Measurements from ENCODE around the gene PEX7. TPM values are rescaled to one million over a fixed set of nuclear protein-coding genes. Genes with fewer than 3 reads are reported as not detected.

PEX7 gene
- total RNA-seq, 4 donors from 2014 or later: 3.4 to 11.0 (median 7.0) TPM; not detected in 1

- no peak overlapping the region for H3K27ac ChIP-seq
- 87 to 92% methylated on average over 4 of the region's 4 CpGs for WGBS, 2 donors (ENCODE audit: low coverage in 1 of 2)
- no peaks in the 10 kb centered on the region for H3K27me3 ChIP-seq
- peaks cover 0 to 5% (median 0%) of the 10 kb centered on the region in 4 donors for H3K36me3 ChIP-seq
- in situ Hi-C loops (cut with MboI; ENCODE audit: low pct_ligation_motif_present in 1 of 4, low pct_unique_long_range_greater_than_20kb in 1 of 4, low sequenced_read_pairs in 3 of 4) (no loop called here), intact Hi-C loops (cut with DNase I; ENCODE audit: low total_unique reads) (no loop called here)
- peaks cover 0 to 10% (median 6%) of the 10 kb centered on the region in 4 donors for H3K4me1 ChIP-seq
- no peak for TF ChIP-seq EP300 (IDR thresholded peaks at IDR 0.05; ENCODE audit: low read depth)
- no peak for TF ChIP-seq POLR2A (IDR thresholded peaks at IDR 0.05)
- no peak for TF ChIP-seq POLR2AphosphoS5 (IDR thresholded peaks at IDR 0.05)
- TF ChIP-seq CTCF (IDR thresholded peaks at IDR 0.05): no peak
- DNase-seq: no peak
- no peak overlapping the region for H3K4me3 ChIP-seq
- no peaks in the 10 kb centered on the region for H3K9me3 ChIP-seq
Measured at GRCh38 chr6:136890194-136890839, 67.9 kb downstream of the PEX7 start.

GRCh38 chr6:136890986-136891385, 68.6 kb downstream of the PEX7 start:
- WGBS, 2 donors (ENCODE audit: low coverage in 1 of 2): 84 to 89% methylated on average over 3 of the region's 3 CpGs
- Histone ChIP-seq H3K36me3 (peaks cover 0 to 5% (median 0%) of the 10 kb centered on the region in 4 donors), H3K4me1 (peaks cover 0 to 10% (median 6%) of the 10 kb centered on the region in 4 donors), H3K4me3 (no peak overlapping the region), H3K27ac (no peak overlapping the region), H3K9me3 (no peaks in the 10 kb centered on the region), H3K27me3 (no peaks in the 10 kb centered on the region)
- DNase-seq: no peak
- intact Hi-C loops (cut with DNase I; ENCODE audit: low total_unique reads) (no loop called here), in situ Hi-C loops (cut with MboI; ENCODE audit: low pct_ligation_motif_present in 1 of 4, low pct_unique_long_range_greater_than_20kb in 1 of 4, low sequenced_read_pairs in 3 of 4) (no loop called here)
- TF ChIP-seq EP300 (IDR thresholded peaks at IDR 0.05; ENCODE audit: low read depth) (no peak), POLR2AphosphoS5 (IDR thresholded peaks at IDR 0.05) (no peak), CTCF (IDR thresholded peaks at IDR 0.05) (no peak), POLR2A (IDR thresholded peaks at IDR 0.05) (no peak)

DNA sequence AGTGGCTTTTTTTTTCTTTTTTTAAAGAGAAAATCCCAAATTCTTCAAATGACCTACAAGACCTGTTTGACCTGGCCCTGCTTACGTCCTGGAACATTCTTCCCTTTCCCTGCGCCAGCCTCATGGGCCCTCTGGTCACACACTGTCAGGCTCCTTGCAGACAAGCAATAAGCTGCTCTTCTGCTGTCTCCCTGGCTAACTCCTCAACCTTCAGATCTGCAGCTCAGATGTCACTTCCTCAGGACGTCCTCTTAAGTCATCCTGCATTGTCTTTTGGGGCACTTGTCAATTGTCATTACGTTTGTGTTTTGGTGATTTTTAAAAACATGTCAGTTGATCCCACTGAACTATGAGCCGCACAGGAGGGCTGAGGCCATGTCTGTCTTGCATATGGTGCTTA, 70.8 kb downstream of the PEX7 start:
- in situ Hi-C loops (cut with MboI; ENCODE audit: low pct_ligation_motif_present in 1 of 4, low pct_unique_long_range_greater_than_20kb in 1 of 4, low sequenced_read_pairs in 3 of 4) (no loop called here), intact Hi-C loops (cut with DNase I; ENCODE audit: low total_unique reads) (no loop called here)
- no peak for DNase-seq
- Histone ChIP-seq H3K27me3 (no peaks in the 10 kb centered on the region), H3K27ac (no peak overlapping the region), H3K9me3 (no peaks in the 10 kb centered on the region), H3K4me3 (no peak overlapping the region), H3K4me1 (peaks cover 0 to 10% (median 4%) of the 10 kb centered on the region in 4 donors), H3K36me3 (peaks cover 0 to 5% (median 1%) of the 10 kb centered on the region in 4 donors)
- no peak for TF ChIP-seq POLR2A (IDR thresholded peaks at IDR 0.05)
- no peak for TF ChIP-seq EP300 (IDR thresholded peaks at IDR 0.05; ENCODE audit: low read depth)
- no peak for TF ChIP-seq CTCF (IDR thresholded peaks at IDR 0.05)
- TF ChIP-seq POLR2AphosphoS5 (IDR thresholded peaks at IDR 0.05): no peak
- WGBS, 2 donors (ENCODE audit: low coverage in 1 of 2): 89 to 94% methylated on average over 3 to 5 of the region's 5 CpGs

DNA sequence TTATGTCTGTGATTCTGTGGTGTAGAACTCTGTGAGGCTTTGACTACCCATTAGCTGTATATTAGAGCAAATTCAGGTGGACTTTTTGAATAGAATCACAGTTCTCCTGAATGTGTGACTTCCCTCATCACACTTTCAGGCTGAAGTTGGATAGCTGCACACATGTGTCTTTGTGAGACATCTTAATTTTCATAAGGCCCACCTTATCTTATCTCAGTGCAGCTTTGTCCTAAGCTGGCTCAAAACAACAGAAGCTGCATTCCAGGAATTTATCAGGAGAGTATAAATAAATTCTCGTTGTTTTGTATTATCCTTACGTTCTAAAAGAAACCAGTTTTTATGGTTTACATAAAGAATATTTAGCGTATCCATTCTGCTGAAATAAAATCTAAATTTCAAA, 73.5 kb downstream of the PEX7 start:
- peaks cover 0 to 8% (median 4%) of the 10 kb centered on the region in 4 donors for H3K36me3 ChIP-seq
- no peak overlapping the region for H3K4me3 ChIP-seq
- TF ChIP-seq EP300 (IDR thresholded peaks at IDR 0.05; ENCODE audit: low read depth) (no peak), POLR2A (IDR thresholded peaks at IDR 0.05) (no peak), POLR2AphosphoS5 (IDR thresholded peaks at IDR 0.05) (no peak), CTCF (IDR thresholded peaks at IDR 0.05) (no peak)
- DNase-seq: no peak
- in situ Hi-C loops (cut with MboI; ENCODE audit: low pct_ligation_motif_present in 1 of 4, low pct_unique_long_range_greater_than_20kb in 1 of 4, low sequenced_read_pairs in 3 of 4) (no loop called here), intact Hi-C loops (cut with DNase I; ENCODE audit: low total_unique reads) (no loop called here)
- H3K27ac ChIP-seq: no peak overlapping the region
- H3K9me3 ChIP-seq: no peaks in the 10 kb centered on the region
- H3K27me3 ChIP-seq: no peaks in the 10 kb centered on the region
- H3K4me1 ChIP-seq: no peaks in the 10 kb centered on the region
- 91 to 100% methylated on average over 2 to 3 of the region's 3 CpGs for WGBS, 2 donors (ENCODE audit: low coverage in 1 of 2)

Data from transverse colon (tissue), 4 donors.